K562 (cell line): ENCODE results near the gene BASP1.

ENCODE experiments used
- CBFB ChIP-seq: sonication (generic); formaldehyde crosslinking; IDR thresholded peaks from 2 replicates; pipeline ENCODE4 v1.4.0; 2020; ENCODE audit warnings: mild to moderate bottlenecking, missing genetic modification reagents
- CUX1 ChIP-seq: fragments of 200-800 bp; sonication (Bioruptor generic); IDR thresholded peaks from 2 replicates; pipeline ENCODE4 v1.6.1; 2016; ENCODE audit warnings: missing genetic modification characterization, missing compliant biosample characterization
- E4F1 ChIP-seq: fragments of 250-450 bp; sonication (Bioruptor Pico); IDR thresholded peaks from 2 replicates; pipeline ENCODE4 v1.5.0; 2021; ENCODE audit warnings: mild to moderate bottlenecking, borderline replicate concordance
- KAT2B ChIP-seq: IDR thresholded peaks from one replicate; pipeline ENCODE4 v1.6.1; 2012; ENCODE audit warnings: low read depth, mild to moderate bottlenecking, control low read depth, inconsistent platforms, low read length, moderate library complexity
- NFE2 ChIP-seq: IDR thresholded peaks from 2 replicates; pipeline ENCODE4 v1.6.1; 2014; ENCODE audit warnings: antibody characterized with exemption, low read depth
- NRF1 ChIP-seq, 2 experiments: fragments of 450-650 bp; IDR thresholded peaks in 1 of 2; conservative IDR thresholded peaks in 1 of 2; 2 replicates each; pipeline ENCODE4 v1.6.1; 2014; ENCODE audit warnings: mild to moderate bottlenecking in 2 of 2
- POLR2AphosphoS2 ChIP-seq: IDR thresholded peaks from 2 replicates; pipeline ENCODE4 v1.6.1; 2012; ENCODE audit warnings: low read length, improper control_type of control experiment
- POU5F1 ChIP-seq: fragments of 150-350 bp; IDR thresholded peaks from 2 replicates; pipeline ENCODE4 v1.6.1; 2014; ENCODE audit warnings: borderline replicate concordance, low read length, low read depth, mild to moderate bottlenecking; ENCODE audit not compliant: partially characterized antibody
- SREBF2 ChIP-seq: sonication (generic); formaldehyde crosslinking; IDR thresholded peaks from 2 replicates; pipeline ENCODE4 v1.4.0; 2020; ENCODE audit warnings: mild to moderate bottlenecking, missing genetic modification reagents
- ZBTB7A ChIP-seq: IDR thresholded peaks from 2 replicates; pipeline ENCODE4 v1.6.1; 2011; ENCODE audit warnings: low read depth, mild to moderate bottlenecking, low read length, moderate library complexity, borderline replicate concordance; ENCODE audit not compliant: control insufficient read depth
- ZFP30 ChIP-seq: fragments of 250-450 bp; sonication (Bioruptor Pico); IDR thresholded peaks from 2 replicates; pipeline ENCODE4 v1.8.0; 2022; ENCODE audit warnings: moderate library complexity, mild to moderate bottlenecking, inconsistent platforms, borderline replicate concordance
- ZKSCAN3 ChIP-seq: fragments of 250-450 bp; sonication (Bioruptor Pico); IDR thresholded peaks from 2 replicates; pipeline ENCODE4 v1.4.0; 2020
- ZNF274 ChIP-seq: IDR thresholded peaks from 2 replicates; pipeline ENCODE4 v1.6.1; 2011; ENCODE audit warnings: low read depth, mild to moderate bottlenecking, low read length, moderate library complexity, borderline replicate concordance
- TF ChIP-seq, protein P1 (sequence below): fragments of 450-650 bp; formaldehyde crosslinking; IDR thresholded peaks from 2 replicates; pipeline ENCODE4 v1.4.0; 2020; ENCODE audit warnings: mild to moderate bottlenecking, moderate library complexity

- TF ChIP-seq ZFP30: no peak
- no peak for TF ChIP-seq CBFB (CRISPR knock-in tag)
- TF ChIP-seq POU5F1: no peak
- TF ChIP-seq ZKSCAN3 (CRISPR knock-in tag): no peak
- TF ChIP-seq ZBTB7A: no peak
- no peak for TF ChIP-seq CUX1 (CRISPR knock-in tag)
- TF ChIP-seq, protein P1, sequence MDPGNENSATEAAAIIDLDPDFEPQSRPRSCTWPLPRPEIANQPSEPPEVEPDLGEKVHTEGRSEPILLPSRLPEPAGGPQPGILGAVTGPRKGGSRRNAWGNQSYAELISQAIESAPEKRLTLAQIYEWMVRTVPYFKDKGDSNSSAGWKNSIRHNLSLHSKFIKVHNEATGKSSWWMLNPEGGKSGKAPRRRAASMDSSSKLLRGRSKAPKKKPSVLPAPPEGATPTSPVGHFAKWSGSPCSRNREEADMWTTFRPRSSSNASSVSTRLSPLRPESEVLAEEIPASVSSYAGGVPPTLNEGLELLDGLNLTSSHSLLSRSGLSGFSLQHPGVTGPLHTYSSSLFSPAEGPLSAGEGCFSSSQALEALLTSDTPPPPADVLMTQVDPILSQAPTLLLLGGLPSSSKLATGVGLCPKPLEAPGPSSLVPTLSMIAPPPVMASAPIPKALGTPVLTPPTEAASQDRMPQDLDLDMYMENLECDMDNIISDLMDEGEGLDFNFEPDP (CRISPR knock-in tag): no peak
- TF ChIP-seq POLR2AphosphoS2: no peak
- TF ChIP-seq ZNF274: no peak
- TF ChIP-seq NRF1 (conservative IDR thresholded peaks at IDR 0.05 in 1 of 2, IDR thresholded peaks at IDR 0.05 in 1 of 2): no peak
- TF ChIP-seq KAT2B: no peak
- no peak for TF ChIP-seq SREBF2 (CRISPR knock-in tag)
- no peak for TF ChIP-seq E4F1 (CRISPR knock-in tag)
- TF ChIP-seq NFE2: no peak
Observed at GRCh38 chr5:17256839-17257238, 39.4 kb downstream of the BASP1 start.
